Measurements from ENCODE around the gene EXOC3. TPM values are rescaled to one million over a fixed set of nuclear protein-coding genes. Genes with fewer than 3 reads are reported as not detected.

The EXOC3 gene
- polyA plus RNA-seq, 1 experiment: 27.3 TPM

- no peak overlapping the region for H3K27ac ChIP-seq (ENCODE audit: low read depth, low read length)
- H3K27me3 ChIP-seq (ENCODE audit: control insufficient read depth, insufficient read depth, low read length): no peaks in the 10 kb centered on the region
- no peak for TF ChIP-seq CTCF (IDR thresholded peaks at IDR 0.05; ENCODE audit: low read depth, low read length)
- no peak overlapping the region for H3K4me3 ChIP-seq (ENCODE audit: low read depth, low read length)
- DNase-seq (ENCODE audit: low read depth, low spot score): no peak
- CTCF ChIA-PET: no interaction called here
- POLR2A ChIA-PET: no interaction called here
- peaks cover 5% of the 10 kb centered on the region; the same call in 1 of the 2 replicates for H3K9me3 ChIP-seq (ENCODE audit: control insufficient read depth, insufficient read depth, low read length)
Observed at GRCh38 chr5:421287-421880, 21.6 kb upstream of the EXOC3 start.

- Histone ChIP-seq H3K4me3 (ENCODE audit: low read depth, low read length) (no peak overlapping the region), H3K9me3 (ENCODE audit: control insufficient read depth, insufficient read depth, low read length) (peaks cover 5% of the 10 kb centered on the region; the same call in 1 of the 2 replicates), H3K27me3 (ENCODE audit: control insufficient read depth, insufficient read depth, low read length) (no peaks in the 10 kb centered on the region), H3K27ac (ENCODE audit: low read depth, low read length) (no peak overlapping the region)
- DNase-seq (ENCODE audit: low read depth, low spot score): no peak
- no peak for TF ChIP-seq CTCF (IDR thresholded peaks at IDR 0.05; ENCODE audit: low read depth, low read length)
- POLR2A ChIA-PET: no interaction called here
- CTCF ChIA-PET: no interaction called here
Observed at GRCh38 chr5:421901-422300, 21.1 kb upstream of the EXOC3 start.

- no peaks in the 10 kb centered on the region for H3K27me3 ChIP-seq (ENCODE audit: control insufficient read depth, insufficient read depth, low read length)
- POLR2A ChIA-PET: no interaction called here
- no peak overlapping the region for H3K4me3 ChIP-seq (ENCODE audit: low read depth, low read length)
- no peak overlapping the region for H3K27ac ChIP-seq (ENCODE audit: low read depth, low read length)
- peaks cover 9% of the 10 kb centered on the region; the same call in 1 of the 2 replicates for H3K9me3 ChIP-seq (ENCODE audit: control insufficient read depth, insufficient read depth, low read length)
- CTCF ChIA-PET: no interaction called here
- DNase-seq (ENCODE audit: low read depth, low spot score): no peak
- TF ChIP-seq CTCF (IDR thresholded peaks at IDR 0.05; ENCODE audit: low read depth, low read length): no peak
Observed at GRCh38 chr5:422323-423232, 20.4 kb upstream of the EXOC3 start.

GRCh38 chr5:423233-423565 is 19.8 kb upstream of the EXOC3 start:
- CTCF ChIA-PET: no interaction called here
- POLR2A ChIA-PET: no interaction called here
- Histone ChIP-seq H3K27me3 (ENCODE audit: control insufficient read depth, insufficient read depth, low read length) (no peaks in the 10 kb centered on the region), H3K27ac (ENCODE audit: low read depth, low read length) (no peak overlapping the region), H3K9me3 (ENCODE audit: control insufficient read depth, insufficient read depth, low read length) (peaks cover 13% of the 10 kb centered on the region; the same call in 1 of the 2 replicates), H3K4me3 (ENCODE audit: low read depth, low read length) (no peak overlapping the region)
- DNase-seq (ENCODE audit: low read depth, low spot score): no peak
- TF ChIP-seq CTCF (IDR thresholded peaks at IDR 0.05; ENCODE audit: low read depth, low read length): no peak

GRCh38 chr5:423626-424261 is 19.2 kb upstream of the EXOC3 start:
- no peak for DNase-seq (ENCODE audit: low read depth, low spot score)
- Histone ChIP-seq H3K27me3 (ENCODE audit: control insufficient read depth, insufficient read depth, low read length) (no peaks in the 10 kb centered on the region), H3K4me3 (ENCODE audit: low read depth, low read length) (no peak overlapping the region), H3K9me3 (ENCODE audit: control insufficient read depth, insufficient read depth, low read length) (peaks cover 13% of the 10 kb centered on the region; the same call in 1 of the 2 replicates), H3K27ac (ENCODE audit: low read depth, low read length) (no peak overlapping the region)
- CTCF ChIA-PET: no interaction called here
- POLR2A ChIA-PET: no interaction called here
- no peak for TF ChIP-seq CTCF (IDR thresholded peaks at IDR 0.05; ENCODE audit: low read depth, low read length)
